ENCODE measurements around the gene MUC15. TPM values are rescaled to one million over a fixed set of nuclear protein-coding genes. Genes with fewer than 3 reads are reported as not detected.
"Not testable (repeated sequence)": the region's sequence is repeated elsewhere in the genome, so short reads cannot be mapped to it uniquely, and the experiment has no call there.

Gene MUC15
- not detected for total RNA-seq

GRCh38 chr11:26571861-26572654 is at the start of gene MUC15:
Gene MUC15, minus strand, starts transcription at chr11:26572263. Its CDS starts 5,169 bp downstream, at chr11:26567094.
- DNase-seq (ENCODE audit: low read depth in 2 of 3, low spot score in 2 of 3), result no peak

- no peak for DNase-seq (ENCODE audit: low read depth in 2 of 3, low spot score in 2 of 3)
These were observed 49.1 kb upstream of the MUC15 start for GRCh38 chr11:26621132-26621531.

- DNase-seq (ENCODE audit: low read depth in 2 of 3, low spot score in 2 of 3), result no peak
These were observed 48.4 kb upstream of the MUC15 start for GRCh38 chr11:26620282-26621045.

- no peak for DNase-seq (ENCODE audit: low read depth in 2 of 3, low spot score in 2 of 3)
These were observed 46.4 kb upstream of the MUC15 start for GRCh38 chr11:26618441-26618840.

GRCh38 chr11:26613759-26614158 is 41.7 kb upstream of the MUC15 start:
- no peak for DNase-seq (ENCODE audit: low read depth in 2 of 3, low spot score in 2 of 3)

- no peak for DNase-seq (ENCODE audit: low read depth in 2 of 3, low spot score in 2 of 3)
These were observed 36.6 kb upstream of the MUC15 start for GRCh38 chr11:26608507-26609146.

GRCh38 chr11:26607725-26608506 is 35.9 kb upstream of the MUC15 start:
- no peak for DNase-seq (ENCODE audit: low read depth in 2 of 3, low spot score in 2 of 3)

GRCh38 chr11:26599876-26600434 is 27.9 kb upstream of the MUC15 start:
- no peak for DNase-seq (ENCODE audit: low read depth in 2 of 3, low spot score in 2 of 3)

- DNase-seq (ENCODE audit: low read depth in 2 of 3, low spot score in 2 of 3), result no peak
These were observed 27.4 kb upstream of the MUC15 start for GRCh38 chr11:26599425-26599824.

GRCh38 chr11:26597899-26598298 is 25.8 kb upstream of the MUC15 start:
- no peak for DNase-seq (ENCODE audit: low read depth in 2 of 3, low spot score in 2 of 3)

- DNase-seq (ENCODE audit: low read depth in 2 of 3, low spot score in 2 of 3), result not testable (repeated sequence)
These were observed 25.1 kb upstream of the MUC15 start for GRCh38 chr11:26597049-26597689.

- DNase-seq (ENCODE audit: low read depth in 2 of 3, low spot score in 2 of 3), result not testable (repeated sequence)
These were observed 23.3 kb upstream of the MUC15 start for GRCh38 chr11:26595207-26595865.

- no peak for DNase-seq (ENCODE audit: low read depth in 2 of 3, low spot score in 2 of 3)
These were observed 21.6 kb upstream of the MUC15 start for GRCh38 chr11:26593691-26594090.

- no peak for DNase-seq (ENCODE audit: low read depth in 2 of 3, low spot score in 2 of 3)
These were observed 15.0 kb upstream of the MUC15 start for GRCh38 chr11:26587073-26587472.

GRCh38 chr11:26584818-26585217 is 12.8 kb upstream of the MUC15 start:
- DNase-seq (ENCODE audit: low read depth in 2 of 3, low spot score in 2 of 3), result no peak

GRCh38 chr11:26583550-26583949 is 11.5 kb upstream of the MUC15 start:
- no peak for DNase-seq (ENCODE audit: low read depth in 2 of 3, low spot score in 2 of 3)

- DNase-seq (ENCODE audit: low read depth in 2 of 3, low spot score in 2 of 3), result no peak
These were observed 8.9 kb upstream of the MUC15 start for GRCh38 chr11:26580929-26581328.

GRCh38 chr11:26579683-26580082 is 7.6 kb upstream of the MUC15 start:
- no peak for DNase-seq (ENCODE audit: low read depth in 2 of 3, low spot score in 2 of 3)

- no peak for DNase-seq (ENCODE audit: low read depth in 2 of 3, low spot score in 2 of 3)
These were observed 7.1 kb upstream of the MUC15 start for GRCh38 chr11:26578998-26579661.
